Sigmoid colon (tissue), 7 donors: ENCODE data around the gene PET100. TPM values are rescaled to one million over a fixed set of nuclear protein-coding genes. Genes with fewer than 3 reads are reported as not detected.

Experiments
- DNase-seq: peaks from one replicate; pipeline ENCODE4 v3.0.0-alpha.2; 2019
- H3K27ac ChIP-seq, 4 donors: fragments of 200-600 bp; sonication (generic); one replicate each; pipeline ENCODE4 v1.5.1; 2016 to 2019; ENCODE audit warnings: mild to moderate bottlenecking in 1 of 4
- H3K27me3 ChIP-seq, 3 donors: fragments of 200-600 bp; sonication (generic); one replicate each; pipeline ENCODE4 v1.5.1; 2019; ENCODE audit warnings: mild to moderate bottlenecking in 1 of 3
- H3K36me3 ChIP-seq, 4 donors: fragments of 200-600 bp; sonication (generic); one replicate each; pipeline ENCODE4 v1.5.1; 2016 to 2019
- H3K4me1 ChIP-seq, 4 donors: fragments of 200-600 bp; sonication (generic); one replicate each; pipeline ENCODE4 v1.5.1; 2017 to 2019
- H3K4me3 ChIP-seq, 4 donors: fragments of 200-600 bp; sonication (generic); one replicate each; pipeline ENCODE4 v1.5.1; 2017 to 2019; ENCODE audit warnings: mild to moderate bottlenecking in 2 of 4, moderate library complexity in 1 of 4
- H3K9me3 ChIP-seq, 4 donors: fragments of 200-600 bp in 3 of 4; sonication (generic) in 3 of 4; one replicate each; pipeline versions ENCODE4 v1.5.1 to v1.6.1; 2013 to 2019
- CTCF ChIP-seq, 4 experiments: fragments of 450-650 bp in 3 of 4; fragments of 200-600 bp in 1 of 4; IDR thresholded peaks; one replicate each; pipeline ENCODE4 v1.5.1; 2016 to 2019; ENCODE audit warnings: antibody characterized with exemption in 4 of 4, mild to moderate bottlenecking in 3 of 4, moderate library complexity in 2 of 4
- EP300 ChIP-seq, 4 donors: sonication (generic); formaldehyde crosslinking; IDR thresholded peaks; one replicate each; pipeline ENCODE4 v1.6.1; 2017; ENCODE audit warnings: antibody characterized with exemption in 4 of 4
- POLR2A ChIP-seq, 2 donors: fragments of 450-650 bp; IDR thresholded peaks; one replicate each; pipeline ENCODE4 v1.6.1; 2016; ENCODE audit warnings: antibody characterized with exemption in 2 of 2, mild to moderate bottlenecking in 2 of 2, moderate library complexity in 2 of 2
- POLR2AphosphoS5 ChIP-seq, 4 donors: sonication (generic); formaldehyde crosslinking; IDR thresholded peaks; one replicate each; pipeline ENCODE4 v1.6.1; 2017; ENCODE audit warnings: antibody characterized with exemption in 4 of 4
- WGBS, 2 donors: extraction: QIAGEN DNeasy Blood & Tissue Kit; methylation state at CpG; one replicate each; pipeline ENCODE4 v1.1.7; 2013; 5-methylcytosine and 5-hydroxymethylcytosine counted together
- intact Hi-C: fragments of 100-400 bp; cut with DNase I; formaldehyde crosslinking; loops from one replicate; pipeline ENCODE4 v1.15.1; 2023
- polyA plus RNA-seq, 3 donors: library from polyadenylated mRNA; stranded (reverse); fragments of 200-250 nt; gene quantifications; one replicate each; pipeline ENCODE4 v1.2.3, GENCODE V29; 2013
- total RNA-seq, 4 donors: library from RNA; depleted of rRNA; stranded (reverse); fragments of >200 nt; gene quantifications; one replicate each; pipeline ENCODE4 v1.1.0, GENCODE V29; 2016
- donor health status: healthy with polysubstance abuse.
- donor health status: Bipolar disorder and iron deficiency.
- donor health status: healthy.

The PET100 gene
- total and polyA plus RNA-seq, 7 donors = 10.8 to 70.9 (median 37.1) TPM

GRCh38 chr19:7596211-7596937, 33.2 kb upstream of the PET100 start:
- H3K4me3 ChIP-seq = peak overlapping the region in 3 of 4 donors; percentile 24 to 31 (median 30)
- 1 to 2% methylated on average over 70 of the region's 70 CpGs for WGBS, 2 donors

GRCh38 chr19:7597689-7598088, 31.9 kb upstream of the PET100 start:
- 80 to 82% methylated on average over 9 of the region's 9 CpGs for WGBS, 2 donors
- no peak for DNase-seq
- Histone ChIP-seq H3K4me3 (no peak overlapping the region), H3K27ac (no peak overlapping the region), H3K36me3 (no peaks in the 10 kb centered on the region), H3K4me1 (peaks cover 0 to 11% (median 8%) of the 10 kb centered on the region in 4 donors), H3K9me3 (no peaks in the 10 kb centered on the region), H3K27me3 (peaks cover 20 to 84% (median 25%) of the 10 kb centered on the region in 3 donors)
- TF ChIP-seq EP300 (IDR thresholded peaks at IDR 0.05) = no peak
- TF ChIP-seq POLR2AphosphoS5 (IDR thresholded peaks at IDR 0.05) = no peak
- TF ChIP-seq POLR2A (IDR thresholded peaks at IDR 0.05) = no peak
- no peak for TF ChIP-seq CTCF (IDR thresholded peaks at IDR 0.05)
- intact Hi-C loops = no loop called here

More at GRCh38 chr19:7596211-7596937, 33.2 kb upstream of the PET100 start:
- Histone ChIP-seq H3K36me3 (no peaks in the 10 kb centered on the region), H3K27me3 (peaks cover 20 to 84% (median 25%) of the 10 kb centered on the region in 3 donors), H3K27ac (no peak overlapping the region), H3K4me1 (peaks cover 0 to 11% (median 8%) of the 10 kb centered on the region in 4 donors), H3K9me3 (no peaks in the 10 kb centered on the region)
- no peak for TF ChIP-seq POLR2AphosphoS5 (IDR thresholded peaks at IDR 0.05)
- no peak for TF ChIP-seq CTCF (IDR thresholded peaks at IDR 0.05)
- no peak for TF ChIP-seq EP300 (IDR thresholded peaks at IDR 0.05)
- no peak for TF ChIP-seq POLR2A (IDR thresholded peaks at IDR 0.05)
- intact Hi-C loops = no loop called here
- no peak for DNase-seq

GRCh38 chr19:7598180-7598579, 31.4 kb upstream of the PET100 start:
- peaks cover 0 to 11% (median 8%) of the 10 kb centered on the region in 4 donors for H3K4me1 ChIP-seq
- intact Hi-C loops = no loop called here
- 82 to 85% methylated on average over 6 of the region's 6 CpGs for WGBS, 2 donors
- no peak overlapping the region for H3K27ac ChIP-seq
- DNase-seq = no peak
- H3K36me3 ChIP-seq = no peaks in the 10 kb centered on the region
- H3K4me3 ChIP-seq = no peak overlapping the region
- H3K9me3 ChIP-seq = no peaks in the 10 kb centered on the region
- no peak for TF ChIP-seq EP300 (IDR thresholded peaks at IDR 0.05)
- no peak for TF ChIP-seq POLR2A (IDR thresholded peaks at IDR 0.05)
- no peak for TF ChIP-seq CTCF (IDR thresholded peaks at IDR 0.05)
- no peak for TF ChIP-seq POLR2AphosphoS5 (IDR thresholded peaks at IDR 0.05)
- peaks cover 20 to 84% (median 25%) of the 10 kb centered on the region in 3 donors for H3K27me3 ChIP-seq

- Histone ChIP-seq H3K36me3 (no peaks in the 10 kb centered on the region), H3K4me3 (no peak overlapping the region), H3K27me3 (peaks cover 16 to 80% (median 30%) of the 10 kb centered on the region in 3 donors), H3K27ac (no peak overlapping the region), H3K9me3 (no peaks in the 10 kb centered on the region), H3K4me1 (peaks cover 0 to 8% (median 6%) of the 10 kb centered on the region in 4 donors)
- TF ChIP-seq CTCF (IDR thresholded peaks at IDR 0.05) = no peak
- TF ChIP-seq EP300 (IDR thresholded peaks at IDR 0.05) = no peak
- no peak for TF ChIP-seq POLR2A (IDR thresholded peaks at IDR 0.05)
- TF ChIP-seq POLR2AphosphoS5 (IDR thresholded peaks at IDR 0.05) = no peak
- DNase-seq = no peak
- intact Hi-C loops = no loop called here
Observed at GRCh38 chr19:7600721-7601120, 28.9 kb upstream of the PET100 start.
